CD4-positive, alpha-beta T cell treated with Interleukin-4 for 1 hour (primary cell): Measurements from ENCODE around the gene ALAD.

Experiments used
- DNase-seq, 2 donors: peaks; one replicate each; pipeline ENCODE4 v3.0.0-alpha.2; 2020 to 2022

Gene ALAD

DNA sequence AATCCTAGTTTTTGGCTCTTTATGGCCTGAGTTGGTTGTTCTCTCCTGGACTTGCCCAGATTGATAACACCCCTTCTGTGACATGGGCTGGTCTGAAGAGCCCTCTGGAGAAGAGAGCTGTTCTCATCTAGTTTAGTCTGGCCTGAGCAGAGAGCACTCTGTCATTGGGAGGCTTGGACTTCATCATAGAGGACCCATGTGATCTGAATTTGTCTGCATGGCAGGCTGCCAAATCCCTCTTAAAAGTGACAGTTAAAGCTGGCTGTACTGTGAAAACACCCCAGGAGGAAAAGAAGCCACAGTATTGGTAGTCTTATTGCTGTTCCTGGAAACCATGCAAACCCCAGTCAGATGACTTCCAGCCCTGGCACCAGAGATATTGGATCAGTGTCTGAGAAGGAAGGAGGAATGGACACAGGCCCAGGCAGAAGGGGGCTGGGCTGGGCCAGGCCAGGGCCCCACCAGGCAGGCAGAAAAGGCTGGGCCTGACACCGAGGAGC is 57.3 kb downstream of the ALAD start:
- DNase-seq: no peak

DNA sequence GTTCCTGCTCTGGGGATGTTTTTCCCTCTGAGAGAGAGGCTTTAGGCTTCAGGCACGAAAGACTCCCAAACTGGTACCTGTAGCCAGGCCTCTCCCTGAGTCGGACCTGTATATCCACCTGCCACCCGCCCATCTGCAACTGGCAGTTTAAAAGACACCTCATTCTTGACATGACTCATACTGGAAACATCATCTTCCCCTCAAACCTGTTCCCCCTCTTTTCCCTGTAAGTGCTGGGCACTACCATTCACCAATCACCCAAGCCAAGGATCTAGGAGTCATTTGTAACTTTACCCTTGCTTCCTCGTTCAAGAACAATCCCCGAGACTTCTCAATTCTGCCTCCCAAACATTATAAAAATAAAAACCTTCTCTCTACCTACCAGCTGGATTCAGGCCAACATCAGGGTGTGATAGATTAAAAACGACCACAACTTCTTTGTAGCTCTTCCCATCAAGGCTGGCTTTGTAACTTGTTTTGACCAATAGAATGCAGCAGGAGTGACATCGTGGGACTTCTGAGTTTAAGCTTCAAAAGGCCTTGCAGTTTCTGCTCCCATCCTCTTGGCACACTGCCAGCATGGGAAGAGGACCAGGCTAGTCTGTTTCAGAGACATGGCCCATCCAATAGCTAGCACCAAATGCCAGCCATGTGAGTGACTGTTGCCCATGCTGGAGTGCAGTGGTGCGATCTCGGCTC is 59.2 kb downstream of the ALAD start:
- DNase-seq: peak in 1 of 2 donors; percentile 22

DNA sequence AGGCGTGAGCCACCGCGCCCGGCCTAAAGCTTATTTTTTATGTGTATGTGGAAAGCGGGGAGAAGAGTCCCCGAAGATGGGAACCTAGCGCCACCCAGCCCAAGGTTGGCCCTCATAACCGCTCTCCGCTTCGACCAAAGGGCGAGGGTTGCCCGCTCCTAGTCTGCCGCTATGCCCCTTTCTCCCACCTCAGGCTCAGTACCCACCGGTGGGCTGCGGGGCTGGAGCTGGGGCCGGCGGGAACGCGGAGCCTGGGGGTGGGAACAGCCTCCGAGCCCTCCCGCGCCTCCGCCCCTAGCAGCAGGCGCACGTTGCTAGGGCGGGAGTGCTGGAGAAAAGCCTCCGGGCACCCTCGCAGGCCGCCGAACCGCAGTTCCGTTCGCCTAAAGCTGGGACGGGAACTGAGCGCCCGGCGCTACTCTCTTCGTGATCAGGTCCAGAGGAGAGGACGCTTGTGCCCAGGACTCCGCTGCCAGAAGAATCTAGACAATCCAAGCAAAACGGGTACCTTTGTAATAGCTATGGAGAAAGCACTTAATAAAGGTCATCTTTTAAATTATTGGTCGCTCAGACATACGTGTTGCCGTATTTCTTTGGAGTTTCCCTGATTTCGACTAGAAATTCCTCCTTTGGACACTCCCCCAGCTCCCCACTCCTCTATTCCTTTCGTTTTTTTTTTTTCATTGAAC is 60.9 kb downstream of the ALAD start, which contains the start of gene WDR31:
TSS of gene WDR31 (minus strand) at position 265 of the 689 bp plus-strand sequence. CDS start 8,253 bp downstream, outside the sequence.
- peak; percentile 79 to 80 for DNase-seq

DNA sequence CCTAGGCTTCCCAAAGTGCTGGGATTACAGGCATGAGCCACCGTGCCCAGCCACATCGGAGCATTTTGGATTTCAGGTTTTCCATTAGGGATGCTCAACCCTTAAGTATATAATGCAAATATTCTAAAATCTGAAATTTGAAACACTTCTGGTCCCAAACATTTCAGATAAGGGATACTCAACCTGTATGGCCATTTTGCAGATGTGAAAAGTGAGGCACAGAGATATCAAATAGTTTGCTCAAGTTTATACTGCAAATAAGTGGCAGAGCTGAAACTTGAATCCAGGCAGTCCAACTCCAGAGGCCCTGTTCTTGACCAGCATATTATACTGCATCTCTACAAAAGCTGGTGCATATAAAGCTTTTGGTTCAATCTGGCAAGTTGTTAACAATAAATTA is 63.4 kb downstream of the ALAD start:
- no peak for DNase-seq
